K562 (cell line): ENCODE results near the gene CPEB1. TPM values are rescaled to one million over a fixed set of nuclear protein-coding genes. Genes with fewer than 3 reads are reported as not detected.

Experiments
- BCLAF1 ChIP-seq, 2 experiments: fragments of 450-650 bp in 1 of 2; IDR thresholded peaks; 2 replicates each; pipeline ENCODE4 v1.6.1; 2011 to 2017; ENCODE audit warnings: low read depth in 2 of 2, antibody characterized with exemption in 1 of 2, borderline replicate concordance in 1 of 2, low read length in 1 of 2, mild to moderate bottlenecking in 1 of 2, mixed read lengths in 1 of 2; ENCODE audit not compliant: control insufficient read depth in 1 of 2
- CHD4 ChIP-seq: fragments of 200-600 bp; sonication (generic); IDR thresholded peaks from 3 replicates; pipeline ENCODE4 v1.6.1; 2012; ENCODE audit warnings: low read depth, mild to moderate bottlenecking, mixed read lengths, low read length, inconsistent platforms; ENCODE audit not compliant: insufficient read depth, insufficient replicate concordance, poor library complexity, severe bottlenecking
- DPF2 ChIP-seq: fragments of 450-650 bp; IDR thresholded peaks from 2 replicates; pipeline ENCODE4 v1.6.1; 2016
- ETV1 ChIP-seq: fragments of 450-650 bp; conservative IDR thresholded peaks from 2 replicates; pipeline ENCODE4 v1.6.1; 2016; ENCODE audit warnings: missing genetic modification characterization, control low read depth, low read depth, missing compliant biosample characterization
- HNRNPK ChIP-seq: fragments of 200-400 bp; formaldehyde crosslinking; IDR thresholded peaks from one replicate; pipeline ENCODE4 v1.6.1; 2018; ENCODE audit warnings: mild to moderate bottlenecking, low read depth, low read length; ENCODE audit not compliant: poor library complexity, severe bottlenecking
- HNRNPL ChIP-seq: fragments of 200-400 bp; formaldehyde crosslinking; IDR thresholded peaks from 2 replicates; pipeline ENCODE4 v1.6.1; 2017; ENCODE audit warnings: low read depth, mild to moderate bottlenecking, low read length
- MEIS2 ChIP-seq: fragments of 450-650 bp; IDR thresholded peaks from 2 replicates; pipeline ENCODE4 v1.6.1; 2014; ENCODE audit warnings: mild to moderate bottlenecking; ENCODE audit not compliant: partially characterized antibody
- PTRF ChIP-seq: fragments of 450-650 bp; IDR thresholded peaks from 2 replicates; pipeline ENCODE4 v1.6.1; 2016; ENCODE audit warnings: mild to moderate bottlenecking, missing genetic modification characterization, missing compliant biosample characterization
- SMARCA5 ChIP-seq: fragments of 450-650 bp; IDR thresholded peaks from 2 replicates; pipeline ENCODE4 v1.6.1; 2016
- TARDBP ChIP-seq: fragments of 450-650 bp; IDR thresholded peaks from 2 replicates; pipeline ENCODE4 v1.6.1; 2016
- TOE1 ChIP-seq, 2 experiments: fragments of 450-650 bp in 1 of 2; sonication (generic) in 1 of 2; formaldehyde crosslinking in 1 of 2; IDR thresholded peaks; 2 replicates each; pipeline versions ENCODE4 v1.7.1 to v1.8.0; 2016 to 2022; ENCODE audit warnings: borderline replicate concordance in 2 of 2, mild to moderate bottlenecking in 2 of 2, antibody characterized with exemption in 1 of 2, inconsistent platforms in 1 of 2, low read depth in 1 of 2, missing genetic modification reagents in 1 of 2, moderate library complexity in 1 of 2
- TSHZ1 ChIP-seq: fragments of 250-450 bp; sonication (Bioruptor Pico); IDR thresholded peaks from 2 replicates; pipeline ENCODE4 v1.4.0; 2020; ENCODE audit warnings: mild to moderate bottlenecking, moderate library complexity
- ZBTB2 ChIP-seq: fragments of 450-650 bp; IDR thresholded peaks from 2 replicates; pipeline ENCODE4 v1.6.1; 2016; ENCODE audit warnings: antibody characterized with exemption
- ZNF445 ChIP-seq: fragments of 250-450 bp; sonication (Bioruptor Pico); IDR thresholded peaks from 2 replicates; pipeline ENCODE4 v1.4.0; 2020; ENCODE audit warnings: low read depth, mild to moderate bottlenecking, moderate library complexity
- polyA plus RNA-seq, 8 experiments: library from polyadenylated mRNA; depleted of rRNA in 4 of 8; stranded (reverse) in 5 of 8; unstranded in 3 of 8; fragments of >200 nt; fragmentation: Nextera tagmentation in 2 of 8; fragmentation: Illumina TruSeq in 1 of 8; extraction: Ambion mirVana in 2 of 8; extraction: Trizol in 1 of 8; gene quantifications; 2 replicates each; pipeline versions ENCODE4 v1.2.1 to v1.2.3, GENCODE V29; 2011 to 2014; ENCODE audit warnings: inconsistent platforms in 1 of 8, missing spikeins in 1 of 8
- total RNA-seq, 7 experiments: library from RNA; depleted of rRNA in 6 of 7; stranded (reverse); fragments of >200 nt in 6 of 7; fragmentation: Illumina TruSeq in 2 of 7; extraction: Trizol in 2 of 7; gene quantifications; 2 replicates each; pipeline versions ENCODE4 v1.2.1 to v1.2.3, GENCODE V29; 2011 to 2021; ENCODE audit warnings: low replicate concordance in 1 of 7
- TF ChIP-seq, protein P1 (sequence below): sonication (generic); formaldehyde crosslinking; IDR thresholded peaks from 2 replicates; pipeline ENCODE4 v1.8.0; 2022; ENCODE audit warnings: mild to moderate bottlenecking, missing genetic modification reagents

The CPEB1 gene
- total and polyA plus RNA-seq, 9 of the 15 experiments (the other 6 are each of a cell fraction or from before 2014, with no cell fraction given), result 2.2 to 13.4 (median 9.7) TPM

DNA sequence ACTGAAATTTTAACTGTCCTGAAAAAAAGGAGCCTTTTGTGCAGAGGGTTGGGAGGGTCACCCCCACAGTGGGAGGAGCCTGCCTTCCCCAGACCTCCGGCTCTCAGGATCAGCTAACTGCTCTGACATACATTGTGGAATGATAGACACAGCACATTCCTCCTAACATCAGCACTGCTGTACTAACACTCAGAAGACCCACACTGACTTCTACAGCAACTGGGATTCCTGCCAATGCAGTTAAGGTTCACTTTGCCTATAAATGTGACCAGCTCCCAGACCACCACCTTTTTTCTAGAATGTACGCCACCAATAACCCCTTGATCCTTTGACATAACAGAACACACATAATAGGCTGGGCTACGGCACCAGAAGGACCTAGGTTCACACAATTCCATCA lies 3.2 kb downstream of the CPEB1 start (continued):
- peak; percentile 5 for TF ChIP-seq MEIS2
- no peak for TF ChIP-seq ZNF445 (CRISPR knock-in tag)
- TF ChIP-seq TOE1 (IDR thresholded peaks at IDR 0.05; ENCODE audit: borderline replicate concordance), result no peak
- TF ChIP-seq TOE1 (CRISPR knock-in tag; IDR thresholded peaks at IDR 0.05; ENCODE audit: borderline replicate concordance, low read depth), result no peak
- TF ChIP-seq CHD4, result no peak
- no peak for TF ChIP-seq TARDBP
- peak; percentile 42; the same call in 1 of the 2 replicates for TF ChIP-seq ZBTB2
- TF ChIP-seq HNRNPK, result no peak
- TF ChIP-seq, protein P1, sequence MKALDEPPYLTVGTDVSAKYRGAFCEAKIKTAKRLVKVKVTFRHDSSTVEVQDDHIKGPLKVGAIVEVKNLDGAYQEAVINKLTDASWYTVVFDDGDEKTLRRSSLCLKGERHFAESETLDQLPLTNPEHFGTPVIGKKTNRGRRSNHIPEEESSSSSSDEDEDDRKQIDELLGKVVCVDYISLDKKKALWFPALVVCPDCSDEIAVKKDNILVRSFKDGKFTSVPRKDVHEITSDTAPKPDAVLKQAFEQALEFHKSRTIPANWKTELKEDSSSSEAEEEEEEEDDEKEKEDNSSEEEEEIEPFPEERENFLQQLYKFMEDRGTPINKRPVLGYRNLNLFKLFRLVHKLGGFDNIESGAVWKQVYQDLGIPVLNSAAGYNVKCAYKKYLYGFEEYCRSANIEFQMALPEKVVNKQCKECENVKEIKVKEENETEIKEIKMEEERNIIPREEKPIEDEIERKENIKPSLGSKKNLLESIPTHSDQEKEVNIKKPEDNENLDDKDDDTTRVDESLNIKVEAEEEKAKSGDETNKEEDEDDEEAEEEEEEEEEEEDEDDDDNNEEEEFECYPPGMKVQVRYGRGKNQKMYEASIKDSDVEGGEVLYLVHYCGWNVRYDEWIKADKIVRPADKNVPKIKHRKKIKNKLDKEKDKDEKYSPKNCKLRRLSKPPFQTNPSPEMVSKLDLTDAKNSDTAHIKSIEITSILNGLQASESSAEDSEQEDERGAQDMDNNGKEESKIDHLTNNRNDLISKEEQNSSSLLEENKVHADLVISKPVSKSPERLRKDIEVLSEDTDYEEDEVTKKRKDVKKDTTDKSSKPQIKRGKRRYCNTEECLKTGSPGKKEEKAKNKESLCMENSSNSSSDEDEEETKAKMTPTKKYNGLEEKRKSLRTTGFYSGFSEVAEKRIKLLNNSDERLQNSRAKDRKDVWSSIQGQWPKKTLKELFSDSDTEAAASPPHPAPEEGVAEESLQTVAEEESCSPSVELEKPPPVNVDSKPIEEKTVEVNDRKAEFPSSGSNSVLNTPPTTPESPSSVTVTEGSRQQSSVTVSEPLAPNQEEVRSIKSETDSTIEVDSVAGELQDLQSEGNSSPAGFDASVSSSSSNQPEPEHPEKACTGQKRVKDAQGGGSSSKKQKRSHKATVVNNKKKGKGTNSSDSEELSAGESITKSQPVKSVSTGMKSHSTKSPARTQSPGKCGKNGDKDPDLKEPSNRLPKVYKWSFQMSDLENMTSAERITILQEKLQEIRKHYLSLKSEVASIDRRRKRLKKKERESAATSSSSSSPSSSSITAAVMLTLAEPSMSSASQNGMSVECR, result no peak
- no peak for TF ChIP-seq TSHZ1
- TF ChIP-seq DPF2, result peak; percentile 22; the same call in 1 of the 2 replicates
- no peak for TF ChIP-seq ETV1 (tag)
- no peak for TF ChIP-seq PTRF (tag)
- TF ChIP-seq BCLAF1 (IDR thresholded peaks at IDR 0.05; ENCODE audit: borderline replicate concordance in 1 of 2, control insufficient read depth in 1 of 2, low read depth in 2 of 2, low read length in 1 of 2), result no peak
- no peak for TF ChIP-seq HNRNPL
- 0 out of 2 replicates have a peak, but pooled peaks have one; percentile 26 for TF ChIP-seq SMARCA5
